Stimulated activated CD8-positive, alpha-beta memory T cell treated with anti-CD3 and anti-CD28 coated beads, Interleukin-4, amount 100 ng/mL, for 4 hours (primary cell): ENCODE data around the gene SEMA3A.

ENCODE experiments used
- DNase-seq, 2 donors: peaks; one replicate each; pipeline ENCODE4 v3.0.0-alpha.2; 2020; ENCODE audit warnings: low read depth in 2 of 2, low spot score in 1 of 2

The SEMA3A gene

DNA sequence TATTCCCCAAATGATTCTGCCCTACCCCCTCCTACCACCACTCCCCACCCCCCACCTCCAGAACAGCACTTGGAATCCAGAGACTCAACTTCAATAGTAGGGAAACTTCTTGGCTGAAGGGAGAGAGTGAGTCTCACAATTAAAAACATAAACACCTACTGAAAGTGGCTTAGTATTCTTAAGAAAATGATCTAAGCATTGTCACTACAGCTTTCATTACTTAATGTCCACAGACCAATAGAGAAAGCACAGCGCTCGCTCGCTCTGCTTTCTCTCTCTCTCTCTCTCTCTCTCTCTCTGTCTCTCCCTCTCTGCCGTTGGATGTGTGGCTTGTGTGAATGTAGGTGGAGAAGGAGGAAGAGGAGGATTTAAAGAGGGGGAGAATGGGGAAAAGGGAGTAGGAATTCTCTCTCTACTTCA, 1.5 kb upstream of the SEMA3A start:
- no peak for DNase-seq

DNA sequence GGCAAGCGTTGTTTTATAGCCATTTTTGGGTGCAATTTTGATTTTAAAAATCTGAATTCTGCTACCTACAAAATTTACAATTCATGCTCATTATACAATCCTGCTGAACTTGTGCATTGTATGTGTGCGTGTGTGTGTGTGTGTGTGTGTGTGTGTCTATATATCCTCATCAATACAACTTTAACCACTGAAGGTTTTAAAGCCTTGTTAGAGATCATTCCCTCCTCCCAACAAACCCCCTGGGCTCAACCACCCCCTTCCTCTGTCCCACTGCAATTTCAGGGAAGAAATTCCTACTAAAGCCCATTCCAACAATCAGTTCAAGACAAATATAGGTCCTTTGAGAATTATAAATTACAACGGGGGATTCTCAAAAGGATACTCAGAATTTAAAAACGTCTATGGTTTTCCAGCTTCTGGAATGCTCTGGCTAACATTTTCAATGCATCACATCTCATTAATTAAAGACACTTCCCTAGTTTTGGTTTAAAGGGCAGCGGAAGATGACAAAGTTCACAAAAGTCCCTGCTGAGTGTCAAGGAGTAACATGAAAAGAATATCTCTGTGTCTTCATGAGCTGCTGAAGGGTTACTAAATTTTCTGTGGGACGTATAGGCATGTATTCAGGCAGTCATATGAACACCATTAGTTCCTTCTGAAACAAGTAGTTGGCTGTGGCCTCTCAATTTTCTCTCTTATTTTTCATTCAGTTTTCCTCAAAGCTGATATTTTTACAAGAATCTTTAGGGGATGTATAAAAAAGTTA, 889 bp upstream of the SEMA3A start:
- no peak for DNase-seq

DNA sequence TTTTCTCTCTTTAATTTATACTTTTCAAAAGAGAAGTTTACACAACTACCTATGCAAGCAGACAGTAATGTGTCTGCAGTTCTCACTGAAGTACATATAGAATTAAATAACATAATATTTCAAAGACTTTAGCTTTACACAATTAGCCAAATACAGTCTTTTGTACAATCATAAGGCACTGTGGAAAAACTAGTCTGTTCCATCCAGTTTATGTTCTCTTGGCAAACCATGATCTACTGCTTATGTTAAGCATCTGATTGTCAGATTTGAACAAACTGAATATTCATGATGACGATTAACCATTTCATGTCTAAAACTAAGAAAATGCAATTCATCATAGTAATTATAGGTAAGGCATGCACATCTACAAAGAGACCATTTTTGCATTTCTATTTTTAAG, 842 bp downstream of the SEMA3A start:
- DNase-seq = no peak

DNA sequence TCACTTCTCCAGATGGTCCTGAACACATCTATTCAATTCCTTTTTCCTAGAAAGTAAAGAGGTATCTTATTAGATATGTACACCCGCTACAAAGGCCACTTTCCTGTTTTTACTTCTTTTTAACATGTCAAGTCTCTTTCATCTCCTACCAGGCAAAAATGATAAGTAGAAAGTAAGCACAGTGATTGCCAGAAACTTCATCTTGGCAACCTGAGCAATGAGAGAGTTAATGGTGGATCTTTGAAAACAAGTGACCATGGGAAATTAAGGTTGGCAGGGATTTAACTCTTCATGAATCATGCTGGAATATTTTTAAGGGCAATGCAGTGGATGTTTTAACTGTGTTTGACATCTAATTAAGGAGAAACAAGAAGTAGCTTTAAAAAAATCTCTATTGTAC, 2.7 kb downstream of the SEMA3A start:
- no peak for DNase-seq

DNA sequence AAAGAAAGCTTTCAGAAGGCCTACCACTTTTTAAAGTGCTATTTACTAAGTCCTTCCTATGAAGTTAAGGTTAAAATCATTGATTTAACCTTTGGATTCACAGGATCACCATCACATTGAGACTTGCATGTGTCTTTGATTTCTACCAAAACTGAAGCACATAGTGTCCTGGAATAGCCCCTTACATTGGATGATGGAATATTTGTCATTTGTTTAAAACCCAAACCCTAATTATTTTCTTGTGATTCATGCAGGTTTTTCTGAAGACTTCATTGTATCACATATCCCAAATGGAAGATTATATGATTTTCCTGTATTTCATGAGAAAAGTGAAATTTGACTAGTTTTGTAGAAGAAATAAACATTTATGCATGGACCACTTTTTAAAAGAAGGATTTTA, 3.3 kb downstream of the SEMA3A start:
- DNase-seq = no peak

DNA sequence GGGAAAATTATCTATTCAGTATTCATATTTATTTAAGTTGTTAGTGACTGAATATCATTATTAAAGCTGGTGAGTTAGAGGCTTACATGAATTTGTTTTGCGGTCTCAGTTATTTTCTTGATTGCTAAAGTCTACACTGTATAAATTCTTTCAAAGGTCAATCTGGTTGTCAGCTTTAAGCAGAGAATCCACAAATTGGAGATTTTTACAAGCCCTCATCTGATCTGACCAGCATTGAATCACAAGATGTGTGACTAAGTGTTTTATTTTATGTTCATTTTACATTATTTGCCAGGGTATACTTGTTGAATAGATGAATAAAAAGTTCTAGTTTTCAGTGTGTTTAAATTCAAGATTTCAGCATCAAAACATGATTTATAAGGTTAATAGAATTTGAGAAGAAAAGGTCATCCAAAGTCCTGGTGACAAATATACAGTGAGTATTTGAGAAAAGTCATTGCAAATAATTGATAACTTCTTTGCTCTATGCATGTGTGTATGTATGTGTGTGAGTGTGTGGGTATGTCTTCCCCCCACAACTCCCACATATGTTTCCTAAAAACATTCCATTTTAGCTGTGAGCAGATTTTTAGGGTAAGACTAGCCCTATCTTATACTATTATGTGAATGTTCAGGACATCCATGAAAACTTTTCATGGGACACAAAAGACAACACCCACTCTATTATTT, 4.4 kb downstream of the SEMA3A start:
- DNase-seq = no peak

DNA sequence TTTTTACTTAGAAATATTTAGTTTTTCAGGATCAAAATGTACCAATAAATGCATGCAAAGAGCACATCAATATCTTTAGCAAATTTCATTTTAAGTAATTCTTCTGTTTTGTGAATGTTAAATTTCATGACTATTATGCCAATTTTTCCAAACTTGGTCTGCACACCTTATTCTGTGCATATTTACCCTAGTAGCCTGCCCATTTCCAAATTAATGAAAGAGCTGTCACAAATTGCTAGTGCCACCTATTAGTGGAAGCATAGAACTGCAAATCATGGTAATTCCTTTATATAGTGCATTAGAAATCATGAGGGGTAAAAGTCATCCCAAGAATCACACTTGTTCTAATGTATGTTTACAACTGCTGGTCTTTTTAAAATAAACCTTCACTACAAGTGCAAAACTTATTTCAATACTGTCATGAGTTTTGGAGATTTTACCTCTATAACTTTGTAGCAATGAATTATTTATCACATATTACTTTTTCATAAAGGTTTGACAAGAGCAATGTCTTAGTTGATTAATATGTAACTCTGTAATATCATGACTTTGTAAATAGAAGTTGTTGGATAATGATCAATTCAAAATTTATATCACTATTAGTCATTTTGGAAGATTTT, 5.7 kb downstream of the SEMA3A start:
- no peak for DNase-seq

DNA sequence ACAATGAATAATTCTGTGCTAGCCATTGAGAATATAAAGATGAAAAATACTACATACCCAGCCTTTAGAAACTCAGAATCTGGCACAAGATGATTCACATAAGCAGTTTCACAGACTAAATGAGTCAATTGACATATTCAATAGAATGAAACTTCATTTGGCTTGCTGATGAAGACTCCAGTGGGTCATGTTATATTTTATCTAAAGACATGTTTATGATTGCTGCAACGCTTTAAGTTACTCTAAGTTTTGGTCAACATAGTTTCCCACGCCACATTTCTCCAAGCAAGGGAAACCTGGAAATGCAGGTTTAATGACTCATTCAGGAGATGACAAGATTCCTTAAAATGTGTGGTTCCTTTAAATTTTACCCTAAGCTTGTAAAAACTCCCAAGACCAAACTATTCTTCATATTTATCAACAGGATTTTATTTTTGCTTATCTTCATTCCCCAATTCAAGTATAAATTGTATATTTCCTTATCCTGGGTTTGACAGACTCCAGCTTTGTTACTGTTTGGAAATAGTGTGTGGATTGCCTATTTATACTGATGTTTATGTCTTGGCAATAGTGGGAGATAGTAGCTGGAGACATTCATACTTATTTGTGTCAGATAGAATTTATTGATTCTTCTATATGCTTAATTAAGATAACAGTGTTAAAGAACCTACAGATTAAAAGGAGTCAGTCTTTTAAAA, 6.6 kb downstream of the SEMA3A start:
- no peak for DNase-seq

DNA sequence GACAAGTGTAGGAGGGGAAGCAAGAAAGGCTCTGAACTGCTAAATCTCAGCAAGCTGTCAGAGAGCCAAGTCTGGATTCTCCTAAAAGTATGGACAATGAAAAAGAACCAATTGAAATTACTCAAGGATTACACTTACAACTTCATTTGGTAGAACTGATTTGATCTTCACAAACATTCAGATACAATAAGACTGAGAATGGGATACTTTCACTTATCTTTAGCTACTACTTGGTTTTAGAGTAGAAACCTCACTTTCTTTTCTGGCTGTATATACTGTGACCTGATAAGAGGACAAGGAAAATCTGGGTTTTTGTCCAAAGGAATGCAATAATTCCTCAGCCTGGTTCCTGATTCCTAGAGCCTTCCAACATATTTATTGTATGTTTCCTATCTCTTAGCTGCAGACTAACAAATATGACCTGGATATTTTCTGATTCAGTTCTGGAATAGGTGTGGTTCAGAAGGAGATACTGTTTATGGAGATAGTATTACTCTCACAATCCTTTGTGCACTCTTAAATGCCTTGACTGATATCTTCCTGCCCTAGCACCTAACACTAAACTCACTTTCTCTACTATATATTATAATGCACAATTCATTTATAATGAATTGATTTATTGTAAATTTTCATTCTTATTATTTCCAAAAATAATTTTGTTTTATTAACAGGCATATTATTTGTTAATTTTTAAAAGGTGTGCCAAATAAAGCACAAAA, 7.3 kb downstream of the SEMA3A start:
- DNase-seq = no peak

DNA sequence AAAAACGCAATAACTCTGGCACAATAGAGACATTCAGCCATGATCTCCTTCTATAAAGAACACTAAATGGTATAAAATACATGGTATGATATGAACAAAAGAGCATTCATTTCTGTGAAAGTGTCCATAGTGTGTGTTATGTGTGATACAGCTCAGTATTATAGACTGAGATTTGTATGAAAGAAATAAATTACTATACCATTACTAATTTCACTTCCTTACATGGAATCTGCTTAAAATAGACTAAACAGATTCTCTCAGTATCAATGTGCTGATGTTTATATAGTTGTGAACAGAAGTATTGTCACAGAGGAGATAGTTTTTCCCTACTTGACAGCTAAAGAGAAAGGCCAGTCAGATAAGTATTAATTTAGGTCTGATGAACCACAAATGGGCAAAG, 10.8 kb downstream of the SEMA3A start:
- no peak for DNase-seq

DNA sequence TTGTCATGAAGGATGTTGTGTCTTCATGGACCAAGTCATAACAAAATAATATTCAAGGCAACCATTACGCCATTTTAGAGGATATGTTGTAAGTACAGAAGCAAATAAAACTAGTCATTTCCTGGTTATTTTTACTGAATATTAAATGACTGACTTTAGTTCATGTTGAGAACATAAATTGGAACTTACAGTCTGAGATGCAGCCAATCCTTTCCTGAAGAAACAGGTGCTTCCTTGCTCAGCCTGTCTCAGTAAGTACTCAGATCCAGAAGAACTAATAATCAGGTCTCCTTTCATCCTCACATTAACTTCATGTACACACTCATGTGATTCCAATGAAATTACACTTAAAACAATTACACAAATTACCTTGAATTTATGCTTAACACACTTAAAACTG, 12.3 kb downstream of the SEMA3A start:
- no peak for DNase-seq

DNA sequence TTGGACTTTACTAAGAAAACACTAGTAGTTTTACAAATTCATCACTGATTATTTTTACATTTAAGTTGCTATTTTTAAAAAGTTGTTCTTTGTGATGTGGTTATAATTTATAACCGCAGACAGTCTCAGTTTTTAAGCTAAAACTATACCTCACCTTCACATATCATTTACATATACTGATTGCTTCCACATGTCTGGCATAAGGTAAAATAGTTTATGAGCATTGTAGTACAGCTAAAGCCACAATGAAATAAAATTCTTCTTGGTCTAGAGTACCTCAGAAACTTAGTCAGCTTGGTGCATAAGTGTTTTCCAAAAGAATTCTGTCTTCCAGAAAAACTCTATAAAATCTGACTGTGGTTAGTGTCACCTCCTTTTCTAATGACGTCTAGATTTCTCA, 13.0 kb downstream of the SEMA3A start:
- no peak for DNase-seq

DNA sequence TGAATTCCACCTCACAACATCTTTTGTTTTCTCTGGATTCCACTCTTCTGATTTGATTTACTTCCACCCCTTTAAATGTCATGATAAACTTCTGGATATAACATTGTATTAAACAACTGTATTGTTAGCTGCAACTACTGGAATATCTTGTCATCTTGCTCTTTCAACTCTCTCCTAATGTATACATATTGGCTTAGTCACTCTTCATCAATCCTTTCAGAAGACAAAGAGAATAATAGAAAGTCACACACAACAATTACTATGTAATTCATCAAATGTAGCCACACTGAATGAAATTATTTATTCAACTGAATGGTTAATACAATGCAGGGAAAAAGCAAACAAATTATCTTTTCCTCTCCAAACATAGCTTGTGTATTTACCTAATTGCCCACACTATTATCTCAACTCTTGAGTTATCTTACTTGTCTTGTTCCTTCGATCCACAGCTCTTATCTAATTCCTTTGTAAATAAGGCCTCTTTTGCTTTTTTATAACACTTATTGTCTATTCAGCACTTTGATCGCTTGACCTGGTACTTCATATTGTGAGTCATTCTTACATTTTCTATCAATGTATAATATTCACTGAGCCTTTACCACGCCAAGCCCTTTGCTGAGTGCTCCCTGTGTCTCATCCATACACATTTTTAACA, 16.7 kb downstream of the SEMA3A start:
- no peak for DNase-seq

DNA sequence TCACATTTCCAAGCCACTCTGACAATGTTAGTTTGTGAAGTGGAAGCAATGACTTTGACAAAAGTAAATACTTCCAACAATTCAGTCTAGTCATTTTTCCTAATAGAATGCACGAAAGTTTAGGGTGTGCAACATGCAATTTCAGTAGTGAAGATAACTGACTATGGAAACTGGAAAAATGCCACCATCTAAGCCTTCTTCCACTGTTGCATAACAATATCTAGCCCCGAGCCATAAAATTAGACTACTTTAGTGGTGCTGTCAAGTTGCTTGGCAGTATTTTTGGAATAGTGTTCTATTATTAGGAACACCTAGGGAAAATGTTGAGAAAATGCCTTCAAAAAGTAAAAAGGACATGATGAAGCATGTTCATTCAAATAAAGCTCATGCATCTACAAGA, 17.9 kb downstream of the SEMA3A start:
- DNase-seq = no peak

DNA sequence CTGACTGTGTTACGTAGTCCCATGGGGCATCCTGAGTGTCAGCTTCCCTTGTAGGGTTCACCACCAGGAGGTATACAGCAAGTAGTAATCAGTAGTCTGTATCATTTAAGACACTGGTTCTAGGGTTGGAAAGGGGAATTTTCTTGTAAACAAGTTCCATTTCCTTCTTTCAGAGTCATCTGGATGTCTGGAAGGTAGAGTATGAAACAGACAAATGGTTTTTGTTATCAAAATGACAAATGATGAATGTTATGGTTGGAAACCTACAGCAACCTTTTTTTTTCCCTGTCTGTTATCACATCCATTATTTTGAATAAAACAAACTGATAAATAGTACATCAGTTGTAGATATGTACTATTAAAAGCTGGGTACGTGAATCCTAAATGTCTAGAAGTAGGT, 19.1 kb downstream of the SEMA3A start:
- no peak for DNase-seq

DNA sequence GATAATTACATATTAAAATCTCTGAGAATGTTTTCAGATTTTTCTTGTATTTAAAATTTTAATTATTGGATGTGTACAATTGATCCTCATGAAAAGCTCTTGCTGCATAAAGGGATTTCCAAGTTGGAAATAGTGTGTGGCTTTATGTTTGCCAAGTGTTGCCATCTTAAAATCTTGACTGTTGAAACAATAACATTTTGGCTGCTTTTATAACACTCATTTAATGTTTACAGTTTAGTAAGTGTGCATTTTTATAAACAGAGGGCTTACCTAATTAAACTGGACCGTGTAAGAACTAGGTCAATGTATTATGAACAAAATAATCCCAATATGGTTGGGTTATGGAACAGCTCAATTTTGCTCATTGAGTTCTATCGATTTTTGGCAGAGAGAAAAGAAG, 23.9 kb downstream of the SEMA3A start:
- DNase-seq = no peak

DNA sequence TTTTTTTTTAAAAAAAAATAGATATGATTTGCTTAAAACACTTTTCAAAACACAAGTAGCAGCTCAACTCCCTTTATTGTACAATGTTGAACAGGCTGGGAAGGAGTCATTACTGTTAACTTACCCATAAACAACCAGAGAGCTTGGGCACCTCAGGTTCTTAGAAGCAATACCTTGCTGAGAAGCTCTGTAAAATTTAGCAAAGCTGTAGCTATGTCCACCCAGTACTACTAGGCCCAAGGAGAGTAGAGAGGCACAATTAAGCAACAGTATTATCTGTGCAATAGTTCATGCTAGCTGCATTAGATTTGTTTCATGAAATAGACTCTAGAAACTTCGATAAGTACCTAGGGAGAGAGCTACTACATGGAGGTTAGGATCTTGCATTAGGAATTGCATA, 32.0 kb downstream of the SEMA3A start:
- DNase-seq = no peak

DNA sequence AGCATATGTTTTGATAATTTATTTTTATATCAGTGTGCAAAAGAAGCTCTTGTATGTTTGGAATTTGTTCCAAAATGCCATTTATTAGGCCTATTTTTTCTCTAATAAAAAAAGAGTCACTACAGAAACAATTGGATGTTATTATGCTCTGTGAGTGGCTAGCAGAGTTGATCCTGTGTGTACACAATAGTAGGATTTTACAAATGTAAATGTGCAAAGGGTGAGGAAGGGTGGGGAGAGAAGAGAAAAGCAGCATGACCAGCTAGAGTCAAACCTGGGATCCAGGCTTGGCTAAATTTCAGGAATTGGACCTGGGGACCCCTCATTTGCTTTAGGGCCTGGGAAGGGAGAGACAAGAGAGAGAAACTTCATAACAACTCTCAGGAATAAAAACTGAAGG, 32.5 kb downstream of the SEMA3A start:
- no peak for DNase-seq

DNA sequence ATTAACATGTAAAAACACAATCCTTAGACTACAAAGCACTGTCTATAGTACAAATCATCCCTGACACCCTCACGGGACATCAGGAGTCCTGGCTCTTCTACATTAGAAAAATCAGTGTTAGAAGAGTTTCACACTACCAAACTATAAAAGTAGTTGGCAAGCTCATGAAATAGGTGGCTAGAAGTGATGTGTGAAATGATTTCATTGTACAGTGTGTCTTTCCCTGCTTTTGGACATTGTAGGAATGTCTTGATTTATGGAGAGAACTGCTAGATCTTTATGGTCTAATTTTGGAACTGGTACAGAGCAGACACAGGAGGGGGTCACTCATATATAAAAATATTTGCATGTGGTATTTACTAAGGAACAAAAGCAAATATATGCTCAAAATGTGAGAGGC, 33.2 kb downstream of the SEMA3A start:
- no peak for DNase-seq

DNA sequence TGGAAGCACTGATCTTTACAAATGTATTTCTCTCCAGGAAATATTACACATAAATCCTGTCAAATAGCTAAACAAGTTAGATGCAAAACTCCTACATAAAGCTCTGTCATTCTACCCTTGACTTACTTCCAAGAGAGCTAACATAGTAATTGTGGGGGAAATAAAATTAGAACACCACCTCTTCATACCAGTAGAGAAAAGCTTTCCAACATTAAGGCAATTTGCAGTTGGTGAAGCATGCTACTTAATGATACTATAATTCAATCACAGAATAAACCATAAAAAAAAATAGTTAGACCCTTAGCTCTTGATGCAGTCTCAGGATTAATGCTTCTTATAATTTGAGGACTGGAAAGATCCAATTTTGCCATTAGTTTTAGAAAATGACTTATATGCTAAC, 35.2 kb downstream of the SEMA3A start:
- DNase-seq = no peak

DNA sequence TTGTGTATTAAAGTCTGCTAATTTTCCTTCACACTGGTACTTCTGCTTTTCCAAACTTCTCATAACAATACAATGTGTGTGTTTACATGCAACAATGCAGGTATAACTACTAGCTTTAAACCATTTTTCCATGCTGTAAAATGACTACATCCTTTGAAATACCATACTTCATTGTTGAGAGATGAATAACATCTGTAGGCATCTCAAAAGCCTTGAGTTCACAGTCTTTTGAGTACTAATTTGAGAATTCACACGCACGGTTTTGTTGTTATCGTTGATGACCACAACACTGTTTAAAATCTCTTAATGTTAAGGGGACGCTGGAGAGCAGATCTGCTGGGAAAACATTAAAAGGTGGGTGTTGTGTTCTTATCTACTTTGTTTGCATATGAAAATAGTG, 37.4 kb downstream of the SEMA3A start:
- DNase-seq = no peak
